H1 (cell line): ENCODE results near the gene CS. TPM values are rescaled to one million over a fixed set of nuclear protein-coding genes. Genes with fewer than 3 reads are reported as not detected.
A peak's percentile ranks its signal among the peaks of the same experiment; 100 is the strongest.

ENCODE experiments used
- CTCF ChIA-PET: fragments of 300-600 bp; sonication (Branson Sonifier 250); formaldehyde crosslinking; loops from one replicate; lab custom pipeline; 2021; ENCODE audit not compliant: partially characterized antibody; lab: Charles Lee
- POLR2A ChIA-PET: fragments of 300-600 bp; sonication (Branson Sonifier 250); formaldehyde crosslinking; loops from one replicate; lab custom pipeline; 2021; ENCODE audit warnings: inconsistent platforms; ENCODE audit not compliant: partially characterized antibody; lab: Charles Lee
- DNase-seq, 2 experiments: peaks; one replicate each; pipeline versions ENCODE4 v3.0.0 to v3.0.0-alpha.2; 2010 to 2022; ENCODE audit warnings: low spot score in 2 of 2, low read depth in 1 of 2, mixed read lengths in 1 of 2
- FAIRE-seq: peaks from 2 replicates; lab custom pipeline; 2011; peaks lifted over from hg19 to GRCh38; lab: Jason Lieb, UNC
- H2AFZ ChIP-seq: 2 replicates; pipeline ENCODE4 v1.8.1; 2012; ENCODE audit warnings: low read length, inconsistent platforms
- H2AK5ac ChIP-seq: 2 replicates; pipeline ENCODE4 v1.6.1; 2013; ENCODE audit warnings: low read depth, low read length
- H2BK120ac ChIP-seq: replicated peaks from 2 replicates; pipeline ENCODE3; 2013; ENCODE audit warnings: low read depth, low read length, inconsistent platforms
- H2BK12ac ChIP-seq: 2 replicates; pipeline ENCODE4 v1.6.1; 2013; ENCODE audit warnings: low read depth, low read length
- H2BK15ac ChIP-seq: 2 replicates; pipeline ENCODE4 v1.6.1; 2013; ENCODE audit warnings: low read length
- H2BK20ac ChIP-seq: 2 replicates; pipeline ENCODE4 v1.6.1; 2013; ENCODE audit warnings: low read length
- H2BK5ac ChIP-seq: 2 replicates; pipeline ENCODE4 v1.6.1; 2013; ENCODE audit warnings: low read depth, low read length
- H3K14ac ChIP-seq: 2 replicates; pipeline ENCODE4 v1.6.1; 2013; ENCODE audit warnings: inconsistent platforms; ENCODE audit not compliant: insufficient read length
- H3K18ac ChIP-seq: 2 replicates; pipeline ENCODE4 v1.6.1; 2013; ENCODE audit warnings: low read length; ENCODE audit errors: extremely low read depth
- H3K23ac ChIP-seq: 2 replicates; pipeline ENCODE4 v1.6.1; 2013; ENCODE audit warnings: inconsistent platforms; ENCODE audit not compliant: insufficient read length
- H3K23me2 ChIP-seq: 2 replicates; pipeline ENCODE4 v1.6.1; 2013; ENCODE audit warnings: low read depth, low read length
- H3K27ac ChIP-seq: 2 replicates; pipeline ENCODE4 v1.6.1; 2011; ENCODE audit warnings: low read depth, low read length, inconsistent platforms
- H3K27me3 ChIP-seq, 4 experiments: replicated peaks in 1 of 4; 1 replicate in 1 of 4; 2 replicates in 3 of 4; pipeline versions ENCODE4 v1.6.1 to v1.8.1; 2011 to 2013; ENCODE audit warnings: low read length in 3 of 4, mild to moderate bottlenecking in 3 of 4, inconsistent platforms in 2 of 4, mixed read lengths in 2 of 4, moderate library complexity in 1 of 4; ENCODE audit not compliant: control insufficient read depth in 3 of 4, insufficient read depth in 3 of 4; ENCODE audit errors: extremely low read depth in 1 of 4
- H3K36me3 ChIP-seq, 4 experiments: 2 replicates each; pipeline versions ENCODE4 v1.6.1 to v1.8.1; 2011 to 2013; ENCODE audit warnings: mild to moderate bottlenecking in 4 of 4, low read length in 3 of 4, moderate library complexity in 2 of 4, control low read depth in 1 of 4, inconsistent platforms in 1 of 4; ENCODE audit not compliant: insufficient read depth in 4 of 4, control insufficient read depth in 2 of 4
- H3K4ac ChIP-seq: replicated peaks from 2 replicates; pipeline ENCODE3; 2013; ENCODE audit warnings: low read length, low read depth, mixed read lengths, inconsistent platforms; ENCODE audit not compliant: insufficient read length
- H3K4me1 ChIP-seq, 4 experiments: replicated peaks in 1 of 4; 1 replicate in 1 of 4; 2 replicates in 3 of 4; pipeline versions ENCODE4 v1.6.1 to v1.8.1; 2011 to 2013; ENCODE audit warnings: low read length in 3 of 4, inconsistent platforms in 2 of 4, mixed read lengths in 1 of 4; ENCODE audit not compliant: insufficient read depth in 4 of 4, control insufficient read depth in 3 of 4
- H3K4me2 ChIP-seq, 2 experiments: 2 replicates each; pipeline versions ENCODE4 v1.6.1 to v1.8.1; 2011 to 2013; ENCODE audit warnings: low read depth in 2 of 2, low read length in 2 of 2, control low read depth in 1 of 2, inconsistent platforms in 1 of 2, mild to moderate bottlenecking in 1 of 2; ENCODE audit not compliant: insufficient read depth in 1 of 2
- H3K4me3 ChIP-seq, 4 experiments: fragments of 200-600, 300-600 bp in 1 of 4; sonication (generic), shearing (Covaris generic), sonication (Bioruptor Twin) in 1 of 4; 2 replicates each; pipeline versions ENCODE4 v1.5.1 to v1.8.1; 2011 to 2016; ENCODE audit warnings: low read length in 4 of 4, low read depth in 3 of 4, control low read depth in 2 of 4, inconsistent platforms in 2 of 4, mild to moderate bottlenecking in 2 of 4, mixed read lengths in 1 of 4, moderate library complexity in 1 of 4; ENCODE audit not compliant: insufficient read depth in 2 of 4; ENCODE audit errors: extremely low read depth in 1 of 4
- H3K56ac ChIP-seq: replicated peaks from 2 replicates; pipeline ENCODE3; 2013; ENCODE audit warnings: low read depth, mild to moderate bottlenecking, mixed read lengths, low read length, inconsistent platforms; ENCODE audit not compliant: insufficient read length
- H3K79me1 ChIP-seq: 2 replicates; pipeline ENCODE4 v1.6.1; 2013; ENCODE audit warnings: low read depth, low read length, control low read depth
- H3K79me2 ChIP-seq, 2 experiments: 2 replicates each; pipeline versions ENCODE4 v1.6.1 to v1.8.1; 2012 to 2013; ENCODE audit warnings: low read length in 2 of 2, mild to moderate bottlenecking in 2 of 2, inconsistent platforms in 1 of 2; ENCODE audit not compliant: insufficient read depth in 2 of 2, control insufficient read depth in 1 of 2
- H3K9ac ChIP-seq, 4 experiments: replicated peaks in 1 of 4; 1 replicate in 1 of 4; 2 replicates in 3 of 4; pipeline versions ENCODE4 v1.6.1 to v1.8.1; 2011 to 2013; ENCODE audit warnings: low read depth in 3 of 4, low read length in 3 of 4, control low read depth in 2 of 4, mild to moderate bottlenecking in 2 of 4, moderate library complexity in 2 of 4, inconsistent platforms in 1 of 4; ENCODE audit errors: extremely low read depth in 1 of 4
- H3K9me3 ChIP-seq, 2 experiments: 2 replicates each; pipeline versions ENCODE4 v1.6.1 to v1.8.1; 2012 to 2013; ENCODE audit warnings: mild to moderate bottlenecking in 2 of 2, moderate library complexity in 2 of 2, control low read depth in 1 of 2, inconsistent platforms in 1 of 2, low read depth in 1 of 2, low read length in 1 of 2, mixed read lengths in 1 of 2; ENCODE audit not compliant: insufficient read depth in 2 of 2
- H4K20me1 ChIP-seq, 2 experiments: replicated peaks in 1 of 2; 2 replicates each; pipeline versions ENCODE3 to v1.8.1; 2011 to 2013; ENCODE audit warnings: inconsistent platforms in 2 of 2, low read length in 2 of 2, mild to moderate bottlenecking in 1 of 2; ENCODE audit not compliant: insufficient read depth in 2 of 2, control insufficient read depth in 1 of 2
- H4K5ac ChIP-seq: 2 replicates; pipeline ENCODE4 v1.6.1; 2013; ENCODE audit warnings: low read length, low read depth, mixed read lengths, inconsistent platforms; ENCODE audit not compliant: insufficient read length
- H4K8ac ChIP-seq: 2 replicates; pipeline ENCODE4 v1.8.0; 2013; ENCODE audit warnings: mild to moderate bottlenecking, moderate library complexity, low read length, inconsistent platforms; ENCODE audit not compliant: insufficient read depth; ENCODE audit errors: extremely low read depth
- H4K91ac ChIP-seq: replicated peaks from 2 replicates; pipeline ENCODE3; 2013; ENCODE audit warnings: low read length, mixed read lengths, inconsistent platforms; ENCODE audit not compliant: insufficient read length
- TEAD4 ChIP-seq: IDR thresholded peaks from 2 replicates; pipeline ENCODE4 v1.6.1; 2012; ENCODE audit warnings: low read depth, low read length, inconsistent platforms, mixed read lengths
- WGBS, 2 experiments: shearing (Covaris generic) in 1 of 2; methylation state at CpG; one replicate each; pipeline versions ENCODE4 v1.1.6 to v1.1.7; 2013 to 2015; ENCODE audit warnings: low lambda C conversion rate in 2 of 2, mixed read lengths in 2 of 2, inconsistent platforms in 1 of 2, low coverage in 1 of 2, missing lambda C conversion rate in 1 of 2; ENCODE audit not compliant: insufficient replicate concordance in 2 of 2, insufficient coverage in 1 of 2, insufficient read length in 1 of 2; ENCODE audit errors: extremely low coverage in 1 of 2, missing lambda C conversion rate in 1 of 2; 5-methylcytosine and 5-hydroxymethylcytosine counted together
- polyA plus RNA-seq, 7 experiments: library from polyadenylated mRNA; depleted of rRNA in 3 of 7; stranded (reverse) in 5 of 7; unstranded in 2 of 7; fragments of >200 nt in 5 of 7; fragments of 200-250 nt in 2 of 7; gene quantifications; 1 replicate in 5 of 7; 2 replicates in 1 of 7; 4 replicates in 1 of 7; pipeline versions ENCODE4 v1.2.1 to v1.2.3, GENCODE V29; 2011 to 2013; ENCODE audit warnings: missing spikeins in 2 of 7, mixed read lengths in 2 of 7
- total RNA-seq: library from RNA; stranded (reverse); fragmentation: NEBNext Ultra II Directional; extraction: Animal tissue kit (Norgen Biotek cat#: 25700); gene quantifications from 2 replicates; pipeline ENCODE4 v1.2.1, GENCODE V29; 2021

The CS gene
- total and polyA plus RNA-seq, 2 of the 8 experiments (the other 6 are each of a cell fraction or from before 2014, with no cell fraction given): 96.6 to 238 TPM

GRCh38 chr12:56298828-56299227, 1.3 kb downstream of the CS start:
- H3K18ac ChIP-seq: no peak overlapping the region
- no peaks in the 10 kb centered on the region for H3K79me1 ChIP-seq
- peaks cover 3% of the 10 kb centered on the region; the same call in 1 of the 2 replicates for H3K23me2 ChIP-seq
- no peak overlapping the region for H2BK20ac ChIP-seq
- no peak overlapping the region for H4K8ac ChIP-seq
- POLR2A ChIA-PET: interaction anchor here (0.7 to 2.0 kb wide), 11 partner anchors 22 to 181 kb away, joined by 3 to 7 read pairs (median 4); partner anchors contain the start of genes COQ10A, IL23A, PAN2 and TIMELESS
- no peak for DNase-seq
- H3K14ac ChIP-seq: no peak overlapping the region
- H3K4me3 ChIP-seq: peak overlapping the region; percentile 95 to 99 (median 96); a peak in 7 of 8 replicates
- no peaks in the 10 kb centered on the region for H3K9me3 ChIP-seq
- no peak overlapping the region for H3K23ac ChIP-seq
- no peak overlapping the region for H2BK120ac ChIP-seq
- no peak overlapping the region for H4K5ac ChIP-seq
- no peak overlapping the region for H4K91ac ChIP-seq
- TF ChIP-seq TEAD4: no peak
- H3K4me1 ChIP-seq: peaks cover 0 to 9% (median 2%) of the 10 kb centered on the region in 4 experiments; a peak in 4 of 7 replicates
- H3K4me2 ChIP-seq: peak overlapping the region; percentile 82 to 90
- CTCF ChIA-PET: interaction anchor here (0.6 to 1.9 kb wide), 8 partner anchors 23 to 411 kb away, joined by 3 to 5 read pairs (median 4); no protein-coding TSS in a partner anchor
- H2BK12ac ChIP-seq: no peak overlapping the region
- H2AK5ac ChIP-seq: no peak overlapping the region
- no peak overlapping the region for H2BK15ac ChIP-seq
- WGBS, 2 experiments: 86% methylated on average over 5 of the region's 5 CpGs; no CpG with 5 or more reads in 1 of the 2 experiments
- H4K20me1 ChIP-seq: peaks cover 0 to 3% of the 10 kb centered on the region in 2 experiments
- peaks cover 0 to 8% (median 1%) of the 10 kb centered on the region in 4 experiments; a peak in 3 of 8 replicates for H3K36me3 ChIP-seq
- H2AFZ ChIP-seq: no peak overlapping the region
- H3K56ac ChIP-seq: no peak overlapping the region
- H3K79me2 ChIP-seq: peaks cover 12 to 43% of the 10 kb centered on the region in 2 experiments
- H2BK5ac ChIP-seq: no peak overlapping the region
- peak overlapping the region in 2 of 4 experiments; percentile 53 to 70; a peak in 3 of 7 replicates for H3K9ac ChIP-seq
- H3K27me3 ChIP-seq: no peaks in the 10 kb centered on the region
- no peak overlapping the region for H3K27ac ChIP-seq
- H3K4ac ChIP-seq: no peak overlapping the region
- FAIRE-seq: no peak
